ES-I3 (cell line): Measurements from ENCODE around the gene NODAL.

ENCODE experiments used
- H3K36me3 ChIP-seq: 2 replicates; pipeline ENCODE4 v1.6.1; 2013; ENCODE audit warnings: mild to moderate bottlenecking, low read length, control low read depth, moderate library complexity; ENCODE audit not compliant: insufficient read depth
- H3K4me1 ChIP-seq: 2 replicates; pipeline ENCODE4 v1.6.1; 2013; ENCODE audit warnings: mild to moderate bottlenecking, control low read depth, low read length; ENCODE audit not compliant: insufficient read depth
- H3K9ac ChIP-seq: 2 replicates; pipeline ENCODE4 v1.6.1; 2013; ENCODE audit warnings: low read depth, mild to moderate bottlenecking, low read length, moderate library complexity
- H3K9me3 ChIP-seq: 2 replicates; pipeline ENCODE4 v1.6.1; 2013; ENCODE audit warnings: mild to moderate bottlenecking, low read length, moderate library complexity; ENCODE audit not compliant: control insufficient read depth, insufficient read depth

Gene NODAL

DNA sequence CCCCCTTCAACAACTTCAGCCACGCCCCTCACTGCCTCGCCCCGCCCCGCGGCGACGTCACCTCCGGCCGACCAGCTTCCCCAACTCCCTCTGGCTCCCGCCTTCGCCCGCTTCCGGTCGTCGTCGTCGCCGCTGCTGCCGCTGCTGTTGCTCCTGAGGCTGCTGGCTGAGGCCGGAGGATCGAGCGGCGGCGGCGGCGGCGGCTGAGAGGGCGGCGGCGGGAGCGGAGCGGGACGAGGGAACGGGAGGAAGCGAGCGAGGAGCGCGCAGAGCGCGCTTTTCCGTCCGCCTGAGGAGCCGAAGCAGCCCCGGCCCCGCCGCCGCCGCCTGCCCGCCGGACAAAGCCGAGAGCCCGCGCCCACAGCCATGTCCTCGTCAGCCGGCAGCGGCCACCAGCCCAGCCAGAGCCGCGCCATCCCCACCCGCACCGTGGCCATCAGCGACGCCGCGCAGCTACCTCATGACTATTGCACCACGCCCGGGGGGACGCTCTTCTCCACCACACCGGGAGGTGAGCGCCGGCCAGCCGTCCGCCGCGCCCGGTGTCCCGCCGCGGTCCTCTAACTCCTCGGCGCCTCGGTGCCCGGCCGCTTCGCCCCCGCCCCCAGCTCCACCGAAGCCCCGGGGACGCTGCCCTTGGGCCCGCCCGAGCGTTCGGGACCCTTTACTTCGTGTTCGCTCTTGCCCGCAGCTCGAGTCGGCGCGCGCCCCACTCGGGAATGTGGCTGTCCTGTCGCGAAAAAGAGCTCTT, 37.3 kb downstream of the NODAL start, which contains the start of gene EIF4EBP2:
EIF4EBP2 (plus strand) TSS at position 110 of the 751 bp plus-strand sequence; CDS start at position 367, 257 bp downstream.
- H3K9me3 ChIP-seq, result no peaks in the 10 kb centered on the region
- H3K36me3 ChIP-seq, result no peaks in the 10 kb centered on the region
- peaks cover 5% of the 10 kb centered on the region for H3K4me1 ChIP-seq
- peak within 1 kb of the TSS; percentile 75 for H3K9ac ChIP-seq

DNA sequence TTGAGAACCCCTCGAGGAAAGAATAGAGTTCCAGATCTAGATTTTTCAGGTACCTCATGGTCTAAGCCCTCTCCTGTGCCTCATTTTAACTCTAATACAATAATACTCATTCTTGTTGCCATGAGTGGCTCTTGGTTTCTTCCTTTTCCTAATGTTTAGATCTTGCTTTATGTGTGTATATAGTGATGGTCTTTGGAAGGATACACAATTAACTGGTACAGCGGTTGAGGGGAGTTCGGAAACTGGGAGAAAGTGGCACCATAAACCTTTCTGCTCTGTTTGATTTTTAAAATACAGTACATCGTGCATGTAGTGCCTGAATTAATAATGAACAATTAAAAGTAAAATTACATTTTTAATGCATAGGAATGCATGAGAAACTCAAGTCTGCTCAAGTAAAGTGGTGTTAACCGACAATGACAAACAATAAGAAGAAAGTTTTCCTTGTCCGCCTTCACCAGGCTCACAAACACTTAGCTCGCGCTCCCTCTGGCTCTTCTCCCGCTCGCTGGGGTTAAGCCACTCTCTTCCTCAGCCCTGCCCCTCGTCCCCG, 37.9 kb downstream of the NODAL start:
- Histone ChIP-seq H3K9ac (peak overlapping the region; percentile 53; the same call in 1 of the 2 replicates), H3K36me3 (no peaks in the 10 kb centered on the region)

DNA sequence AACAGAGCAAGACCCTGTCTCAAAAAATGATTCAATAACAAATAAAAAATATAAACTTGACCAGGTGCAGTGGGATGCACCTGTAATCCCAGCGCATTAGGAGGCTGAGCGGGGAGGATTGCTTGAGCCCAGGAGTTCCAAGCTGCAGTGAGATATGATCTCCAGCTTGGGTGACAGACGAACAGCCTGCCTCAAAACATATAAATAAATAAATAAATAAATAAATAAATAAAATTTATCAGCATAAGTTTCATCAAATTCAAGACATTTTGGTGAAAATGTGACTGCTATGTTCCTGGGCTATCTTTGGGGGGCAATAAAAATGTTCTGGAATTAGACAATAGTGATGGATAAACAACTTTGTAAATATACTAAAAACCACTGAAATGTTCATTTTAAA, 42.3 kb downstream of the NODAL start:
- no peaks in the 10 kb centered on the region for H3K36me3 ChIP-seq
- H3K9ac ChIP-seq, result no peak overlapping the region

More for the DNA sequence above, 37.9 kb downstream of the NODAL start:
- H3K4me1 ChIP-seq, result peaks cover 5% of the 10 kb centered on the region
- no peaks in the 10 kb centered on the region for H3K9me3 ChIP-seq

GRCh38 chr10:70396140-70396539, 45.3 kb downstream of the NODAL start:
- Histone ChIP-seq H3K4me1 (no peaks in the 10 kb centered on the region), H3K36me3 (no peaks in the 10 kb centered on the region), H3K9me3 (no peaks in the 10 kb centered on the region), H3K9ac (no peak overlapping the region)

More for the DNA sequence above, 42.3 kb downstream of the NODAL start:
- Histone ChIP-seq H3K4me1 (peaks cover 5% of the 10 kb centered on the region; the same call in 1 of the 2 replicates), H3K9me3 (no peaks in the 10 kb centered on the region)

- H3K9ac ChIP-seq, result no peak overlapping the region
- H3K36me3 ChIP-seq, result no peaks in the 10 kb centered on the region
- H3K4me1 ChIP-seq, result no peaks in the 10 kb centered on the region
- no peaks in the 10 kb centered on the region for H3K9me3 ChIP-seq
Observed at GRCh38 chr10:70391654-70392053, 49.8 kb downstream of the NODAL start.
